Brain pericyte (primary cell): ENCODE measurements around the gene EGR2.
"Not testable (repeated sequence)": the region's sequence is repeated elsewhere in the genome, so short reads cannot be mapped to it uniquely, and the experiment has no call there.

ENCODE experiments used
- DNase-seq: peaks from one replicate; pipeline ENCODE4 v3.0.0-alpha.2; 2012; ENCODE audit warnings: low read depth, low spot score

The EGR2 gene

GRCh38 chr10:62795100-62795499, 21.1 kb downstream of the EGR2 start:
- DNase-seq: no peak

GRCh38 chr10:62794306-62794705, 21.9 kb downstream of the EGR2 start:
- DNase-seq: no peak

- DNase-seq: no peak
Measured at GRCh38 chr10:62792261-62792660, 23.9 kb downstream of the EGR2 start.

- DNase-seq: no peak
Measured at GRCh38 chr10:62790571-62790970, 25.6 kb downstream of the EGR2 start.

GRCh38 chr10:62790019-62790555, 26.1 kb downstream of the EGR2 start:
- DNase-seq: no peak

- no peak for DNase-seq
Measured at GRCh38 chr10:62788861-62789467, 27.2 kb downstream of the EGR2 start.

GRCh38 chr10:62788285-62788684, 27.9 kb downstream of the EGR2 start:
- not testable (repeated sequence) for DNase-seq

GRCh38 chr10:62784537-62784936, 31.6 kb downstream of the EGR2 start:
- not testable (repeated sequence) for DNase-seq

- no peak for DNase-seq
Measured at GRCh38 chr10:62779487-62780248, 36.5 kb downstream of the EGR2 start.

GRCh38 chr10:62778125-62778524, 38.0 kb downstream of the EGR2 start:
- DNase-seq: no peak

- no peak for DNase-seq
Measured at GRCh38 chr10:62772186-62772974, 43.8 kb downstream of the EGR2 start.

- DNase-seq: no peak
Measured at GRCh38 chr10:62769574-62770242, 46.5 kb downstream of the EGR2 start.

GRCh38 chr10:62766386-62766785, 49.8 kb downstream of the EGR2 start:
- no peak for DNase-seq

GRCh38 chr10:62765726-62766125, 50.4 kb downstream of the EGR2 start:
- no peak for DNase-seq

- no peak for DNase-seq
Measured at GRCh38 chr10:62764011-62764410, 52.2 kb downstream of the EGR2 start.

- no peak for DNase-seq
Measured at GRCh38 chr10:62763155-62763554, 53.0 kb downstream of the EGR2 start.
